B cell (primary cell): ENCODE data around the gene ZNRF4. TPM values are rescaled to one million over a fixed set of nuclear protein-coding genes. Genes with fewer than 3 reads are reported as not detected.

Source experiments
- ATAC-seq: fragments of 200-7000 bp; cut with Tn5 transposase; one replicate; pipeline ENCODE4 v1.10.0; 2021; ENCODE audit warnings: low read depth, mild to moderate bottlenecking, moderate number of reproducible peaks, moderate library complexity
- CTCF ChIA-PET: fragments of 350-600 bp; sonication (Branson Sonifier 250); formaldehyde crosslinking; loops from one replicate; lab custom pipeline; 2021; ENCODE audit warnings: antibody characterized with exemption, inconsistent platforms; lab: Charles Lee
- POLR2A ChIA-PET: fragments of 350-600 bp; sonication (Branson Sonifier 250); formaldehyde crosslinking; loops from one replicate; lab custom pipeline; 2021; ENCODE audit warnings: antibody characterized with exemption; lab: Charles Lee
- DNase-seq: peaks from one replicate; pipeline ENCODE4 v3.0.0; 2013
- H2AFZ ChIP-seq: 2 replicates; pipeline ENCODE4 v1.6.1; 2012; ENCODE audit warnings: mild to moderate bottlenecking, low read depth, low read length; ENCODE audit not compliant: insufficient read depth, poor library complexity, severe bottlenecking
- H3K27ac ChIP-seq, 2 donors: 1 replicate in 1 of 2; 2 replicates in 1 of 2; pipeline ENCODE4 v1.5.1; 2012 to 2013; ENCODE audit warnings: low read length in 2 of 2, mild to moderate bottlenecking in 2 of 2, moderate library complexity in 1 of 2
- H3K27me3 ChIP-seq, 4 experiments: fragments of 200-600 bp in 1 of 4; sonication (generic) in 1 of 4; replicated peaks in 1 of 4; 1 replicate in 2 of 4; 2 replicates in 2 of 4; pipeline versions ENCODE4 v1.6.1 to v1.7.0; 2013 to 2016; ENCODE audit warnings: low read length in 3 of 4, mild to moderate bottlenecking in 2 of 4, mixed read lengths in 1 of 4, moderate library complexity in 1 of 4; ENCODE audit not compliant: insufficient read depth in 4 of 4, control insufficient read depth in 3 of 4; ENCODE audit errors: control extremely low read depth in 1 of 4
- H3K36me3 ChIP-seq, 2 experiments: replicated peaks in 1 of 2; 1 replicate in 1 of 2; 2 replicates in 1 of 2; pipeline versions ENCODE4 v1.6.1 to v1.7.1; 2013; ENCODE audit warnings: low read length in 1 of 2; ENCODE audit not compliant: insufficient read depth in 2 of 2, control insufficient read depth in 1 of 2; ENCODE audit errors: control extremely low read depth in 1 of 2, extremely low read depth in 1 of 2
- H3K4me1 ChIP-seq, 2 donors: fragments of 200-600 bp in 1 of 2; sonication (generic) in 1 of 2; 1 replicate in 1 of 2; 2 replicates in 1 of 2; pipeline versions ENCODE4 v1.5.1 to v1.6.1; 2013 to 2017; ENCODE audit warnings: low read length in 2 of 2; ENCODE audit not compliant: control insufficient read depth in 2 of 2, insufficient read depth in 2 of 2
- H3K4me2 ChIP-seq: replicated peaks from 2 replicates; pipeline ENCODE3; 2012; ENCODE audit warnings: mild to moderate bottlenecking, low read depth, low read length; ENCODE audit not compliant: poor library complexity, severe bottlenecking
- H3K4me3 ChIP-seq, 5 experiments: fragments of 200-600 bp in 1 of 5; sonication (generic) in 1 of 5; 1 replicate in 3 of 5; 2 replicates in 2 of 5; pipeline versions ENCODE4 v1.5.1 to v1.7.0; 2011 to 2016; ENCODE audit warnings: low read length in 4 of 5, mild to moderate bottlenecking in 4 of 5, low read depth in 2 of 5, control low read depth in 1 of 5, moderate library complexity in 1 of 5; ENCODE audit not compliant: insufficient read depth in 1 of 5; ENCODE audit errors: control extremely low read depth in 1 of 5, extremely low read depth in 1 of 5
- H3K79me2 ChIP-seq: fragments of 200-600 bp; sonication (generic); one replicate; pipeline ENCODE4 v1.6.0; 2016; ENCODE audit warnings: low read length; ENCODE audit not compliant: control insufficient read depth, insufficient read depth
- H3K9ac ChIP-seq: fragments of 200-600 bp; sonication (generic); 2 replicates; pipeline ENCODE4 v1.6.1; 2017; ENCODE audit warnings: mild to moderate bottlenecking, low read length, moderate library complexity
- H3K9me3 ChIP-seq, 3 donors: one replicate each; pipeline versions ENCODE4 v1.6.1 to v1.7.1; 2013; ENCODE audit warnings: low read length in 2 of 3; ENCODE audit not compliant: control insufficient read depth in 2 of 3, insufficient read depth in 1 of 3; ENCODE audit errors: control extremely low read depth in 1 of 3
- H4K20me1 ChIP-seq: 2 replicates; pipeline ENCODE4 v1.6.0; 2012; ENCODE audit warnings: mild to moderate bottlenecking, low read length; ENCODE audit not compliant: insufficient read depth, control insufficient read depth, poor library complexity, severe bottlenecking
- H3K27ac Mint-ChIP-seq: one replicate; pipeline ENCODE4 v1.8.0; 2021; ENCODE audit warnings: mixed read lengths
- H3K27me3 Mint-ChIP-seq: one replicate; pipeline ENCODE4 v1.8.0; 2021; ENCODE audit warnings: mixed read lengths
- H3K4me1 Mint-ChIP-seq: one replicate; pipeline ENCODE4 v1.8.0; 2021; ENCODE audit warnings: mixed read lengths
- H3K4me3 Mint-ChIP-seq: one replicate; pipeline ENCODE4 v1.8.0; 2021; ENCODE audit warnings: mixed read lengths
- H3K9me3 Mint-ChIP-seq: one replicate; pipeline ENCODE4 v1.8.0; 2022; ENCODE audit warnings: mixed read lengths; ENCODE audit not compliant: insufficient read depth
- EZH2 ChIP-seq: IDR thresholded peaks from 2 replicates; pipeline ENCODE4 v1.6.1; 2012; ENCODE audit warnings: borderline replicate concordance, low read depth, mild to moderate bottlenecking, moderate library complexity, low read length; ENCODE audit not compliant: insufficient read depth, poor library complexity, severe bottlenecking
- WGBS: methylation state at CpG from one replicate; pipeline ENCODE4 v1.1.5; 2013; ENCODE audit warnings: missing lambda C conversion rate; ENCODE audit not compliant: insufficient coverage; 5-methylcytosine and 5-hydroxymethylcytosine counted together
- intact Hi-C: fragments of 100-400 bp; cut with micrococcal nuclease; formaldehyde crosslinking; loops from one replicate; pipeline ENCODE4 v1.10.0; 2022
- polyA plus RNA-seq: library from polyadenylated mRNA; depleted of rRNA; stranded (reverse); fragments of >200 nt; gene quantifications from 2 replicates; pipeline ENCODE4 v1.2.3, GENCODE V29; 2012
- total RNA-seq, 2 donors: library from RNA; stranded (reverse); fragments of 120-200 nt in 1 of 2; gene quantifications; 1 replicate in 1 of 2; 2 replicates in 1 of 2; pipeline versions ENCODE4 v1.2.3 to v1.2.4, GENCODE V29; 2013 to 2022
- TF ChIP-seq, protein P1 (sequence below): fragments of 200-600 bp; IDR thresholded peaks from one replicate; pipeline ENCODE4 v1.8.0; 2022; ENCODE audit warnings: antibody characterized with exemption, mild to moderate bottlenecking

ZNRF4 gene
- total and polyA plus RNA-seq, 2 donors (not counting 1 experiment from before 2014, with no cell fraction given): not detected

- DNase-seq: no peak
- Histone ChIP-seq H3K9me3 (peaks cover 0 to 50% (median under 1%) of the 10 kb centered on the region in 3 donors), H3K27ac (no peak overlapping the region), H3K4me2 (no peak overlapping the region), H2AFZ (no peak overlapping the region), H3K4me3 (no peak overlapping the region), H3K9ac (no peak overlapping the region), H4K20me1 (no peaks in the 10 kb centered on the region), H3K27me3 (no peaks in the 10 kb centered on the region), H3K79me2 (no peaks in the 10 kb centered on the region), H3K4me1 (no peaks in the 10 kb centered on the region), H3K36me3 (no peaks in the 10 kb centered on the region)
- ChIA-PET POLR2A (no interaction called here), CTCF (no interaction called here)
- no peak for ATAC-seq
- H3K27ac Mint-ChIP-seq: no peak overlapping the region
- H3K4me3 Mint-ChIP-seq: no peak overlapping the region
- H3K9me3 Mint-ChIP-seq: peaks cover 4% of the 10 kb centered on the region
- H3K27me3 Mint-ChIP-seq: no peaks in the 10 kb centered on the region
- WGBS: 81% methylated on average over 6 of the region's 9 CpGs
- no peaks in the 10 kb centered on the region for H3K4me1 Mint-ChIP-seq
- intact Hi-C loops: no loop called here
- TF ChIP-seq, protein P1, sequence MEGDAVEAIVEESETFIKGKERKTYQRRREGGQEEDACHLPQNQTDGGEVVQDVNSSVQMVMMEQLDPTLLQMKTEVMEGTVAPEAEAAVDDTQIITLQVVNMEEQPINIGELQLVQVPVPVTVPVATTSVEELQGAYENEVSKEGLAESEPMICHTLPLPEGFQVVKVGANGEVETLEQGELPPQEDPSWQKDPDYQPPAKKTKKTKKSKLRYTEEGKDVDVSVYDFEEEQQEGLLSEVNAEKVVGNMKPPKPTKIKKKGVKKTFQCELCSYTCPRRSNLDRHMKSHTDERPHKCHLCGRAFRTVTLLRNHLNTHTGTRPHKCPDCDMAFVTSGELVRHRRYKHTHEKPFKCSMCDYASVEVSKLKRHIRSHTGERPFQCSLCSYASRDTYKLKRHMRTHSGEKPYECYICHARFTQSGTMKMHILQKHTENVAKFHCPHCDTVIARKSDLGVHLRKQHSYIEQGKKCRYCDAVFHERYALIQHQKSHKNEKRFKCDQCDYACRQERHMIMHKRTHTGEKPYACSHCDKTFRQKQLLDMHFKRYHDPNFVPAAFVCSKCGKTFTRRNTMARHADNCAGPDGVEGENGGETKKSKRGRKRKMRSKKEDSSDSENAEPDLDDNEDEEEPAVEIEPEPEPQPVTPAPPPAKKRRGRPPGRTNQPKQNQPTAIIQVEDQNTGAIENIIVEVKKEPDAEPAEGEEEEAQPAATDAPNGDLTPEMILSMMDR: no peak
- no peak for TF ChIP-seq EZH2
Measured at GRCh38 chr19:5457709-5458108, 2.5 kb downstream of the ZNRF4 start.

GRCh38 chr19:5458420-5458819 is 3.2 kb downstream of the ZNRF4 start:
- ChIA-PET CTCF (no interaction called here), POLR2A (no interaction called here)
- Histone ChIP-seq H3K4me1 (no peaks in the 10 kb centered on the region), H3K4me3 (no peak overlapping the region), H2AFZ (no peak overlapping the region), H3K9me3 (peaks cover 0 to 45% (median 6%) of the 10 kb centered on the region in 3 donors), H4K20me1 (no peaks in the 10 kb centered on the region), H3K27me3 (no peaks in the 10 kb centered on the region), H3K9ac (no peak overlapping the region), H3K4me2 (no peak overlapping the region), H3K79me2 (no peaks in the 10 kb centered on the region), H3K36me3 (no peaks in the 10 kb centered on the region), H3K27ac (no peak overlapping the region)
- Mint-ChIP-seq H3K4me3 (no peak overlapping the region), H3K4me1 (no peaks in the 10 kb centered on the region), H3K27me3 (no peaks in the 10 kb centered on the region), H3K27ac (no peak overlapping the region), H3K9me3 (peaks cover 4% of the 10 kb centered on the region)
- intact Hi-C loops: no loop called here
- DNase-seq (no peak), ATAC-seq (no peak)
- 84% methylated on average over 7 of the region's 7 CpGs for WGBS
- TF ChIP-seq, protein P1: no peak
- no peak for TF ChIP-seq EZH2
